ENCODE data around the gene PTPRJ. TPM values are rescaled to one million over a fixed set of nuclear protein-coding genes. Genes with fewer than 3 reads are reported as not detected.
A peak's percentile ranks its signal among the peaks of the same experiment; 100 is the strongest.

Gene PTPRJ
- total RNA-seq, 4 donors from 2014 or later, result 4.2 to 26.2 (median 9.2) TPM

DNA sequence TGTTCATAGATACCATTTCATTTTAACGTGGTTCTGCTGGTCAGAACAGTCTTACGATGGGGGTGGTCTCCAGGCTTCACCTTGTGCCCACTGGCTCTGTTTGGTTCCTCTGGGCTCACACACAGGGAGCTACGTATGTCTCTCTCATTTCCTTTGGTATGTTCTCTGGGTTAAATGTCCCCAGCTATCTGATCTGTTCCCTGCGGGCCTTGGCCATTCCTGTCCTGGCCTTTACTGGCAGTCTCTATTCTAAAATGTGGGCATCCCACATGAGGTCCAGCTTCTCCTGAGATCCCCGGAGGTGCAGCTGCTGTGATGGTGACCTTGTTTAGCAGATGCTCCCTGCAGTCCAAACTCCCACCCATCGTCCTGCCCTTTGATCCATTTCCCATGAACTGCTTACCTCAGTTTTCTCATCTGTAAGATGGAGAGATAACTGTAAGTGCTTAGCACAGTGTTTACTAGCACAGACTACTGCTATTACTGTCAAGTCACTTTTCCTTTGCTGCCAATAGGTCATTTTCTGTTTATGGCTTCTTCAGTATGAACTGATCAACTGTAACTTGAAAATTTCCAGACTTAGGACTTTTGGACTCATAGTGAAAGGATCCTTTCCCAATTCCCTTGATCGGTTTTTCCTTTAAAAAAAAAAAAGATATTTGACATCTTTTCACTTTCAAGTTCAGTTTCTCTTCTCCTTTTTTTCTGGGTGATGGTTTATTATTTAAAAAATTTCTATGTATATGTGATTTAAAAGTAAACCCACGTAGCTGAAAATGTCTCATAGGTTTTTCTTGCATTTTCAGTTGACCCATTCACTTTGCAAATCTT is 92.9 kb downstream of the PTPRJ start:
- no peak for DNase-seq (ENCODE audit: low spot score in 2 of 2)
- no peak for TF ChIP-seq CTCF (IDR thresholded peaks at IDR 0.05)
- no peak for TF ChIP-seq POLR2A (IDR thresholded peaks at IDR 0.05)
- intact Hi-C loops (cut with DNase I; ENCODE audit: low total_unique reads), result no loop called here
- H3K4me3 ChIP-seq (ENCODE audit: low read depth, poor library complexity, severe bottlenecking), result no peak overlapping the region
- 74 to 85% methylated on average over 8 of the region's 8 CpGs for WGBS, 2 donors

DNA sequence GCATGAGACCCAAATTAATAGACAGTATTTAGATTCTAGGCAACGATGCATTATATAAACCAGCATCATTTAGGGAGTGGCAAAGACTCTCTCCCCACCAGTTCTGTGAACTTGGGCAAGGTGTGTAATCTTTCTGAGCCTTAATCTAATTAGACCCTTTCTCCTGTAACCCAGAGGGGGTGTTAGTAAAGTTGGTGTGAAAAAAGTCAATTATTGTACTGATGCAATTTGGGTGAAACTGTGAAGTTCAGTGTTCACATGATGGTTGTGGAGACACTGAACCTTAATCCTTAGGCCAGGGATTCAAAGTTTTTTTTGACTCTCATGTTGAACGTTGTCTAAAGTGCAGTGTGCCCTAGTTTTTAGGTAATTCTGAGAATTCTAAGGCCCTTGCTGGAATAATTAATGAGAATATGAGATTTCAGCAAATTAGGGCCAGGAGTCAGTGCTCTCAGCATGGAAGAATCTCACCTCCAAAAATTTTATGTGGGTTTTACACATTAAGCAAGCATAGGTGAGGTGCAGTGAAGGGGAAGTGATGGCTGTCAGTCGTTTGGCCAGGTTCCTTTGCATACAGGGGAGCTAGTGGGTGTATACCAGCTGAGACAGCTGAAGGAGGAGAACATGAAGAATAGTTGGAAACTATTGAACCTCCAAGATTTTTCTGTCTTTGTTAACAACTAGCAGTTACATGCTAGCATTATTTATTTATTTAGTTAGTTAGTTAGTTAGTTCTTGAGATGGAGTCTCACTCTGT is 94.2 kb downstream of the PTPRJ start:
- no peak for DNase-seq (ENCODE audit: low spot score in 2 of 2)
- intact Hi-C loops (cut with DNase I; ENCODE audit: low total_unique reads), result no loop called here
- 61 to 73% methylated on average over 3 of the region's 3 CpGs for WGBS, 2 donors
- TF ChIP-seq POLR2A (IDR thresholded peaks at IDR 0.05) (no peak), CTCF (IDR thresholded peaks at IDR 0.05) (no peak)
- no peak overlapping the region for H3K4me3 ChIP-seq (ENCODE audit: low read depth, poor library complexity, severe bottlenecking)

DNA sequence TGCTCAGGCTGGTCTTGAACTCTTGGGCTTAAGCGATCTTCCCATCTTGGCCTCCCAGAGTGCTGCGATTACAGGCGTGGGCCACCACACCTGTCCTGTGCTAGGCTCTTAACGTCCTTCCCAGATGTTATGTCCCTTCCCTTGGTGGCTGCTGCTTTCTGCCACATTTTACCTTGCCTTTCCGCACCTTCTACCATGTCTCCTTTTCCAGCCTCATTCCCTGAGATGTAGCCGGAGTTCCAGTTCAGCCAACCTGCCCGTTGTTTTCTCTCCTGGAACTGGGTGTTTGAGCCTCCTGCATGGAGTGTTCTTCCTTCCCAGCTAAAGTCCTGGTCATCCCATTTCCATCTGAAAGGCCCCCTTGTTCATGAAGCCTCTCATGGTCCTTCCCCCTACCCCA is 95.3 kb downstream of the PTPRJ start:
- intact Hi-C loops (cut with DNase I; ENCODE audit: low total_unique reads), result no loop called here
- WGBS, 2 donors, result 98 to 99% methylated on average over 7 of the region's 7 CpGs
- DNase-seq (ENCODE audit: low spot score in 2 of 2), result peak in 1 of 2 donors; percentile 26
- H3K4me3 ChIP-seq (ENCODE audit: low read depth, poor library complexity, severe bottlenecking), result no peak overlapping the region
- TF ChIP-seq CTCF (IDR thresholded peaks at IDR 0.05), result no peak
- no peak for TF ChIP-seq POLR2A (IDR thresholded peaks at IDR 0.05)

- no peak overlapping the region for H3K4me3 ChIP-seq (ENCODE audit: low read depth, poor library complexity, severe bottlenecking)
- TF ChIP-seq CTCF (IDR thresholded peaks at IDR 0.05) (no peak), POLR2A (IDR thresholded peaks at IDR 0.05) (no peak)
- peak in 1 of 2 donors; percentile 43 for DNase-seq (ENCODE audit: low spot score in 2 of 2)
- 92 to 93% methylated on average over 6 of the region's 6 CpGs for WGBS, 2 donors
- intact Hi-C loops (cut with DNase I; ENCODE audit: low total_unique reads), result no loop called here
Observed at GRCh38 chr11:48077251-48077650, 96.9 kb downstream of the PTPRJ start.

DNA sequence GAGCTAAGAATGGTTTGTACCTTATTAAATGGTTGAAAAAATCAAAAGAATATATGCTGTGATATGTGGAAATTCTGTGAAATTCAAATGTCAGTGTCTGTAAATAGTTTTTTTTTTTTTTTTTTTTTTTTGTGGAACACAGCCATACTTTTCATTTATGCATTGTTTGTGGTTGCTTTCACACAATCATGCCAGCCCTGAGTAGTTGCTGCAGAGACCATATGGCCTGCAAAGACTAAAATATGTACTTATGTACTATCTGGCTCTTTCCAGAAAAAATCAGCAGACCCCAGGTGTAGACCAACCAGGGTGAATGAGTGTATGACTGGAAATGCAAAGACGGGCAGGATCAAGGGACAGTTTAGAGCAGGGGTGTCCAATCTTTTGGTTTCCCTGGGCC is 98.3 kb downstream of the PTPRJ start:
- DNase-seq (ENCODE audit: low spot score in 2 of 2), result no peak
- 97 to 100% methylated on average over 1 of the region's 1 CpG for WGBS, 2 donors
- TF ChIP-seq POLR2A (IDR thresholded peaks at IDR 0.05) (no peak), CTCF (IDR thresholded peaks at IDR 0.05) (no peak)
- no peak overlapping the region for H3K4me3 ChIP-seq (ENCODE audit: low read depth, poor library complexity, severe bottlenecking)
- intact Hi-C loops (cut with DNase I; ENCODE audit: low total_unique reads), result no loop called here
